K562 (cell line): ENCODE data around the gene APP.

Source experiments
- ARNT ChIP-seq, 2 experiments: fragments of 450-650 bp; IDR thresholded peaks; 2 replicates each; pipeline ENCODE4 v1.6.1; 2016; ENCODE audit warnings: mild to moderate bottlenecking in 1 of 2
- ZNF146 ChIP-seq: IDR thresholded peaks from one replicate; pipeline ENCODE4 v1.6.1; 2018; ENCODE audit warnings: missing compliant biosample characterization; ENCODE audit not compliant: unreplicated experiment
- TF ChIP-seq, protein P1 (sequence below): sonication (generic); formaldehyde crosslinking; IDR thresholded peaks from 2 replicates; pipeline ENCODE4 v1.8.0; 2022; ENCODE audit warnings: mild to moderate bottlenecking, low read depth, missing genetic modification reagents

DNA sequence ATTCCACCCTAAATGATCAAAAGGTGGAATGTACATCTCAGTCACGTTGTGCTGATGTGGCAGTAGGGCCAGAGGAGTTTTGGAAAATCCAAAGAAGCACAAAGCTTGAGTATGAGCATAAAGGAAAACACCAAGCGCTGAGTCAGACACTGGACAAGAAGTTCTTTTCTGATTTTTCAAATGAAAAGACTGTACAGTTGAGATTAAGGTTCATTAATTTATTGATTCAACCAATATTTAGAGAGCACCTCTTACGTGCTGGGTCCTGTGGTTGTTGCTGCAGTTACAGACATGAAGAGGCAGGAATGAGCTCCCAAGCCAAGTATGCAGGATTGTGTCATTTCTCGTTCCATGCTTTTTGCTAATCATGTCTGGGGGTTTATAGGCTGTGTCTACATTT is 28.9 kb upstream of the APP start:
- TF ChIP-seq ARNT (IDR thresholded peaks at IDR 0.05): no peak
- no peak for TF ChIP-seq ZNF146 (CRISPR knock-in tag)
- TF ChIP-seq, protein P1, sequence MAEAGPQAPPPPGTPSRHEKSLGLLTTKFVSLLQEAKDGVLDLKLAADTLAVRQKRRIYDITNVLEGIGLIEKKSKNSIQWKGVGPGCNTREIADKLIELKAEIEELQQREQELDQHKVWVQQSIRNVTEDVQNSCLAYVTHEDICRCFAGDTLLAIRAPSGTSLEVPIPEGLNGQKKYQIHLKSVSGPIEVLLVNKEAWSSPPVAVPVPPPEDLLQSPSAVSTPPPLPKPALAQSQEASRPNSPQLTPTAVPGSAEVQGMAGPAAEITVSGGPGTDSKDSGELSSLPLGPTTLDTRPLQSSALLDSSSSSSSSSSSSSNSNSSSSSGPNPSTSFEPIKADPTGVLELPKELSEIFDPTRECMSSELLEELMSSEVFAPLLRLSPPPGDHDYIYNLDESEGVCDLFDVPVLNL (CRISPR knock-in tag): no peak
